Measurements from ENCODE around the gene PRSS2.

PRSS2 gene

DNA sequence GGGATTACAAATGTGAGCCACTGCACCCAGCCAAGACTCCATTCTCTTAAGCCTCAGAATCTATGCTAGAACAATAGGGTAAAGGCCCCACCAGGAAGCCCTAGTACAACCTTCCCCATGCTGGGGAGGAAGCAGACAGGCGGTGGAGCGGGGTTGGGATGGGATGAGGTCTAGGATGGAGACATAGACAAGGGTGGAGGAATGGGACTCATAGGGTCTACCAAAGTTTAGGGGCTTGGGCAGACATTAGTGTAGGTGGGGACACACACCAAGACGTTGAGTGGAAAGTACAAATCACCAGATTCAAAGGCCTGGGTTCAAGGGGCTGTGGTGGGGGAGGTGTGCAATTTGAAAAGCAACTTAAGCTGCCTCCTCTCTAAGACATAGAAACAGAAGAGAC lies 19.3 kb downstream of the PRSS2 start:
- H3K4me2 ChIP-seq (ENCODE audit: low read length, poor library complexity, severe bottlenecking) = no peak overlapping the region
- no peak overlapping the region for H2AFZ ChIP-seq (ENCODE audit: low read depth, low read length)
- no peak overlapping the region for H2BK15ac ChIP-seq (ENCODE audit: low read depth, poor library complexity, severe bottlenecking)
- DNase-seq = no peak
- H3K9me3 ChIP-seq (ENCODE audit: control insufficient read depth, low read length) = no peaks in the 10 kb centered on the region
- no peak overlapping the region for H2BK120ac ChIP-seq (ENCODE audit: low read depth, low read length)
- H4K8ac ChIP-seq (ENCODE audit: low read length) = no peak overlapping the region
- H3K14ac ChIP-seq (ENCODE audit: low read length in 2 of 2) = no peak overlapping the region
- H3K27ac ChIP-seq (ENCODE audit: low read length, poor library complexity, severe bottlenecking) = no peak overlapping the region
- no peak overlapping the region for H3K18ac ChIP-seq (ENCODE audit: low read depth in 1 of 2, low read length in 2 of 2)
- H3K4ac ChIP-seq (ENCODE audit: low read depth in 1 of 2, low read length in 2 of 2) = no peak overlapping the region
- no peaks in the 10 kb centered on the region for H3K36me3 ChIP-seq (ENCODE audit: control insufficient read depth in 1 of 2, insufficient read depth in 2 of 2, low read depth in 1 of 2, low read length in 2 of 2)
- H4K91ac ChIP-seq (ENCODE audit: low read length) = no peak overlapping the region
- no peak overlapping the region for H2BK5ac ChIP-seq (ENCODE audit: low read depth, low read length, poor library complexity, severe bottlenecking)
- H3K4me3 ChIP-seq (ENCODE audit: insufficient read depth in 1 of 2, low read depth in 1 of 2, low read length in 2 of 2) = no peak overlapping the region
- no peak overlapping the region for H2BK12ac ChIP-seq (ENCODE audit: low read length in 2 of 2)
- no peaks in the 10 kb centered on the region for H3K4me1 ChIP-seq (ENCODE audit: control insufficient read depth, insufficient read depth, low read depth, low read length)
- WGBS = 82% methylated on average over 3 of the region's 3 CpGs
- no peaks in the 10 kb centered on the region for H3K79me1 ChIP-seq (replicated peaks; ENCODE audit: low read length, poor library complexity, severe bottlenecking)
- H3K9ac ChIP-seq (ENCODE audit: low read length) = no peak overlapping the region
- H3K23ac ChIP-seq (ENCODE audit: low read length in 2 of 2) = no peak overlapping the region
- no peak overlapping the region for H2AK5ac ChIP-seq (ENCODE audit: low read length, severe bottlenecking)
- H3K27me3 ChIP-seq (ENCODE audit: control insufficient read depth in 1 of 2, insufficient read depth in 1 of 2, low read length in 2 of 2) = peaks cover 74 to 79% of the 10 kb centered on the region in 2 experiments

DNA sequence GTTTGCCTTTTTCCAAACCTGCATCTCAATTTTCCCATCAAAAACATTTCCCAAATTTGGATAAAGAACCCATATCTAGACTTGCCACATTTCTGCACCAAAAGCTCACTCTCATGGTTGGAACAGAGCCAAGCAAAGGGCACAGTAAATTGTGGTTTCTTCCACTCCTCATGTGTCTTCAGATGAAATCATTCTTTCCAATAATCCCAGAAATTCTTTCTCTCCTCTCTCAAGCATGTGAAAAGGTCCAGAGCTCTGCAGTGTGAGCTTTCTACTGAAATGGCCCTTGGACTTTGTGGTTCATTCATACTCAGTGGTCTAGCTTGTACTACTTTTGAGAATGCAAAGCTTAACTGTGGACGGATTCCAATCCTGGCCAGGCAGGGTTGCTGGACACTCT lies 19.8 kb downstream of the PRSS2 start:
- Histone ChIP-seq H3K14ac (ENCODE audit: low read length in 2 of 2) (no peak overlapping the region), H3K4me2 (ENCODE audit: low read length, poor library complexity, severe bottlenecking) (no peak overlapping the region), H3K23ac (ENCODE audit: low read length in 2 of 2) (no peak overlapping the region), H2BK5ac (ENCODE audit: low read depth, low read length, poor library complexity, severe bottlenecking) (no peak overlapping the region), H2BK12ac (ENCODE audit: low read length in 2 of 2) (no peak overlapping the region), H4K8ac (ENCODE audit: low read length) (no peak overlapping the region), H3K36me3 (ENCODE audit: control insufficient read depth in 1 of 2, insufficient read depth in 2 of 2, low read depth in 1 of 2, low read length in 2 of 2) (no peaks in the 10 kb centered on the region), H4K91ac (ENCODE audit: low read length) (no peak overlapping the region), H3K4me1 (ENCODE audit: control insufficient read depth, insufficient read depth, low read depth, low read length) (no peaks in the 10 kb centered on the region), H3K9ac (ENCODE audit: low read length) (no peak overlapping the region), H3K9me3 (ENCODE audit: control insufficient read depth, low read length) (no peaks in the 10 kb centered on the region), H2BK15ac (ENCODE audit: low read depth, poor library complexity, severe bottlenecking) (no peak overlapping the region), H2AFZ (ENCODE audit: low read depth, low read length) (no peak overlapping the region), H3K4me3 (ENCODE audit: insufficient read depth in 1 of 2, low read depth in 1 of 2, low read length in 2 of 2) (no peak overlapping the region), H3K27me3 (ENCODE audit: control insufficient read depth in 1 of 2, insufficient read depth in 1 of 2, low read length in 2 of 2) (peaks cover 79 to 84% of the 10 kb centered on the region in 2 experiments), H2AK5ac (ENCODE audit: low read length, severe bottlenecking) (no peak overlapping the region), H2BK120ac (ENCODE audit: low read depth, low read length) (no peak overlapping the region), H3K27ac (ENCODE audit: low read length, poor library complexity, severe bottlenecking) (no peak overlapping the region), H3K79me1 (replicated peaks; ENCODE audit: low read length, poor library complexity, severe bottlenecking) (no peaks in the 10 kb centered on the region), H3K18ac (ENCODE audit: low read depth in 1 of 2, low read length in 2 of 2) (no peak overlapping the region), H3K4ac (ENCODE audit: low read depth in 1 of 2, low read length in 2 of 2) (no peak overlapping the region)
- no peak for DNase-seq
- WGBS = 81% methylated on average over 1 of the region's 1 CpG

DNA sequence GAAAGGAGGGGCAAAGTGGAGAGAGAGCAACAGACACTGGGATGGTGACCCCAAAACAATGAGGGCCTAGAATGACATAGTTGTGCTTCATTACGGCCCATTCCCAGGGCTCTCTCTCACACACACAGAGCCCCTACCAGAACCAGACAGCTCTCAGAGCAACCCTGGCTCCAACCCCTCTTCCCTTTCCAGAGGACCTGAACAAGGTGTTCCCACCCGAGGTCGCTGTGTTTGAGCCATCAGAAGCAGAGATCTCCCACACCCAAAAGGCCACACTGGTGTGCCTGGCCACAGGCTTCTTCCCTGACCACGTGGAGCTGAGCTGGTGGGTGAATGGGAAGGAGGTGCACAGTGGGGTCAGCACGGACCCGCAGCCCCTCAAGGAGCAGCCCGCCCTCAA lies 20.7 kb downstream of the PRSS2 start:
- H3K36me3 ChIP-seq (ENCODE audit: control insufficient read depth in 1 of 2, insufficient read depth in 2 of 2, low read depth in 1 of 2, low read length in 2 of 2) = no peaks in the 10 kb centered on the region
- peaks cover 83 to 87% of the 10 kb centered on the region in 2 experiments for H3K27me3 ChIP-seq (ENCODE audit: control insufficient read depth in 1 of 2, insufficient read depth in 1 of 2, low read length in 2 of 2)
- H3K4me1 ChIP-seq (ENCODE audit: control insufficient read depth, insufficient read depth, low read depth, low read length) = peaks cover 1% of the 10 kb centered on the region
- no peak overlapping the region for H3K9ac ChIP-seq (ENCODE audit: low read length)
- H2AFZ ChIP-seq (ENCODE audit: low read depth, low read length) = no peak overlapping the region
- no peak overlapping the region for H3K23ac ChIP-seq (ENCODE audit: low read length in 2 of 2)
- H4K8ac ChIP-seq (ENCODE audit: low read length) = no peak overlapping the region
- H4K91ac ChIP-seq (ENCODE audit: low read length) = no peak overlapping the region
- no peak overlapping the region for H2BK5ac ChIP-seq (ENCODE audit: low read depth, low read length, poor library complexity, severe bottlenecking)
- no peak overlapping the region for H3K14ac ChIP-seq (ENCODE audit: low read length in 2 of 2)
- H3K27ac ChIP-seq (ENCODE audit: low read length, poor library complexity, severe bottlenecking) = no peak overlapping the region
- H3K4me3 ChIP-seq (ENCODE audit: insufficient read depth in 1 of 2, low read depth in 1 of 2, low read length in 2 of 2) = no peak overlapping the region
- 79% methylated on average over 3 of the region's 7 CpGs for WGBS
- H2AK5ac ChIP-seq (ENCODE audit: low read length, severe bottlenecking) = no peak overlapping the region
- H3K18ac ChIP-seq (ENCODE audit: low read depth in 1 of 2, low read length in 2 of 2) = no peak overlapping the region
- H3K79me1 ChIP-seq (replicated peaks; ENCODE audit: low read length, poor library complexity, severe bottlenecking) = no peaks in the 10 kb centered on the region
- no peak for DNase-seq
- no peak overlapping the region for H2BK15ac ChIP-seq (ENCODE audit: low read depth, poor library complexity, severe bottlenecking)
- no peaks in the 10 kb centered on the region for H3K9me3 ChIP-seq (ENCODE audit: control insufficient read depth, low read length)
- H2BK120ac ChIP-seq (ENCODE audit: low read depth, low read length) = no peak overlapping the region
- H2BK12ac ChIP-seq (ENCODE audit: low read length in 2 of 2) = no peak overlapping the region
- no peak overlapping the region for H3K4me2 ChIP-seq (ENCODE audit: low read length, poor library complexity, severe bottlenecking)
- H3K4ac ChIP-seq (ENCODE audit: low read depth in 1 of 2, low read length in 2 of 2) = no peak overlapping the region

GRCh38 chr7:142792129-142792528 lies 21.4 kb downstream of the PRSS2 start:
- no peak overlapping the region for H4K8ac ChIP-seq (ENCODE audit: low read length)
- no peak overlapping the region for H2BK5ac ChIP-seq (ENCODE audit: low read depth, low read length, poor library complexity, severe bottlenecking)
- H3K27me3 ChIP-seq (ENCODE audit: control insufficient read depth in 1 of 2, insufficient read depth in 1 of 2, low read length in 2 of 2) = peaks cover 85 to 86% of the 10 kb centered on the region in 2 experiments
- H2BK12ac ChIP-seq (ENCODE audit: low read length in 2 of 2) = no peak overlapping the region
- H3K23ac ChIP-seq (ENCODE audit: low read length in 2 of 2) = no peak overlapping the region
- H3K4ac ChIP-seq (ENCODE audit: low read depth in 1 of 2, low read length in 2 of 2) = no peak overlapping the region
- no peaks in the 10 kb centered on the region for H3K9me3 ChIP-seq (ENCODE audit: control insufficient read depth, low read length)
- no peak overlapping the region for H2BK15ac ChIP-seq (ENCODE audit: low read depth, poor library complexity, severe bottlenecking)
- H3K4me3 ChIP-seq (ENCODE audit: insufficient read depth in 1 of 2, low read depth in 1 of 2, low read length in 2 of 2) = no peak overlapping the region
- no peak overlapping the region for H3K4me2 ChIP-seq (ENCODE audit: low read length, poor library complexity, severe bottlenecking)
- 100% methylated on average over 1 of the region's 1 CpG for WGBS
- no peak overlapping the region for H2BK120ac ChIP-seq (ENCODE audit: low read depth, low read length)
- no peak overlapping the region for H3K9ac ChIP-seq (ENCODE audit: low read length)
- H3K4me1 ChIP-seq (ENCODE audit: control insufficient read depth, insufficient read depth, low read depth, low read length) = peaks cover 7% of the 10 kb centered on the region
- no peaks in the 10 kb centered on the region for H3K79me1 ChIP-seq (replicated peaks; ENCODE audit: low read length, poor library complexity, severe bottlenecking)
- no peak overlapping the region for H4K91ac ChIP-seq (ENCODE audit: low read length)
- DNase-seq = no peak
- H3K27ac ChIP-seq (ENCODE audit: low read length, poor library complexity, severe bottlenecking) = no peak overlapping the region
- H3K36me3 ChIP-seq (ENCODE audit: control insufficient read depth in 1 of 2, insufficient read depth in 2 of 2, low read depth in 1 of 2, low read length in 2 of 2) = no peaks in the 10 kb centered on the region
- no peak overlapping the region for H3K18ac ChIP-seq (ENCODE audit: low read depth in 1 of 2, low read length in 2 of 2)
- H2AFZ ChIP-seq (ENCODE audit: low read depth, low read length) = no peak overlapping the region
- no peak overlapping the region for H2AK5ac ChIP-seq (ENCODE audit: low read length, severe bottlenecking)
- H3K14ac ChIP-seq (ENCODE audit: low read length in 2 of 2) = no peak overlapping the region
